HEK293 (cell line): ENCODE data around the gene DDX51.

Experiments used
- CTCF ChIA-PET: fragments of 350-600 bp; formaldehyde crosslinking; extraction: SDS; loops from one replicate; lab custom pipeline; 2021; ENCODE audit warnings: antibody characterized with exemption; lab: Yijun Ruan, JAX
- POLR2A ChIA-PET: fragments of 300-600 bp; formaldehyde crosslinking; extraction: SDS; loops from one replicate; lab custom pipeline; 2020; ENCODE audit warnings: antibody characterized with exemption, inconsistent platforms; lab: Yijun Ruan, JAX
- H3K27ac ChIP-seq: fragments of 200-500 bp; sonication (Bioruptor generic); 2 replicates; pipeline ENCODE4 v1.5.1; 2014; ENCODE audit warnings: low read depth, low read length, control low read depth, inconsistent platforms; ENCODE audit errors: extremely low read depth
- H3K36me3 ChIP-seq, 2 experiments: fragments of 200-500 bp in 1 of 2; sonication (Bioruptor generic) in 1 of 2; 1 replicate in 1 of 2; 2 replicates in 1 of 2; pipeline ENCODE4 v1.5.1; 2014 to 2017; ENCODE audit warnings: inconsistent platforms in 2 of 2, low read length in 2 of 2; ENCODE audit not compliant: control insufficient read depth in 2 of 2, insufficient read depth in 1 of 2
- H3K4me1 ChIP-seq: fragments of 200-500 bp; sonication (Bioruptor generic); 2 replicates; pipeline ENCODE4 v1.5.1; 2014; ENCODE audit warnings: mild to moderate bottlenecking, low read length, inconsistent platforms; ENCODE audit not compliant: control insufficient read depth, insufficient read depth
- H3K4me3 ChIP-seq: 2 replicates; pipeline ENCODE4 v1.5.1; 2011; ENCODE audit warnings: low read depth, mild to moderate bottlenecking, control low read depth, low read length, moderate library complexity
- H3K9me3 ChIP-seq: fragments of 200-500 bp; sonication (Bioruptor generic); 2 replicates; pipeline ENCODE4 v1.5.1; 2014; ENCODE audit warnings: low read depth, low read length, inconsistent platforms; ENCODE audit not compliant: control insufficient read depth, insufficient read depth
- KLF1 ChIP-seq: fragments of 450-650 bp; formaldehyde crosslinking; IDR thresholded peaks from 2 replicates; pipeline ENCODE4 v1.5.1; 2016; ENCODE audit warnings: missing biosample characterization, missing genetic modification characterization
- KLF16 ChIP-seq: fragments of 450-650 bp; formaldehyde crosslinking; IDR thresholded peaks from 2 replicates; pipeline ENCODE4 v1.5.1; 2017; ENCODE audit warnings: missing biosample characterization, missing genetic modification characterization
- SCRT2 ChIP-seq: fragments of 450-650 bp; formaldehyde crosslinking; IDR thresholded peaks from 2 replicates; pipeline ENCODE4 v1.5.1; 2016; ENCODE audit warnings: missing biosample characterization, missing genetic modification characterization
- ZBTB10 ChIP-seq: fragments of 450-650 bp; formaldehyde crosslinking; IDR thresholded peaks from 2 replicates; pipeline ENCODE4 v1.5.1; 2016; ENCODE audit warnings: missing biosample characterization, missing genetic modification characterization
- ZIC2 ChIP-seq: fragments of 450-650 bp; formaldehyde crosslinking; IDR thresholded peaks from 2 replicates; pipeline ENCODE4 v1.5.1; 2016; ENCODE audit warnings: missing biosample characterization, missing genetic modification characterization
- ZNF146 ChIP-seq: fragments of 450-650 bp; formaldehyde crosslinking; IDR thresholded peaks from 2 replicates; pipeline ENCODE4 v1.5.1; 2016; ENCODE audit warnings: missing biosample characterization, missing genetic modification characterization
- ZNF16 ChIP-seq: fragments of 450-650 bp; formaldehyde crosslinking; IDR thresholded peaks from 2 replicates; pipeline ENCODE4 v1.5.1; 2016; ENCODE audit warnings: low read depth, missing biosample characterization, missing genetic modification characterization
- ZNF24 ChIP-seq: fragments of 450-650 bp; formaldehyde crosslinking; IDR thresholded peaks from 2 replicates; pipeline ENCODE4 v1.5.1; 2016; ENCODE audit warnings: missing biosample characterization, missing genetic modification characterization
- ZNF521 ChIP-seq: fragments of 450-650 bp; formaldehyde crosslinking; IDR thresholded peaks from 2 replicates; pipeline ENCODE4 v1.5.1; 2017; ENCODE audit warnings: missing biosample characterization, mild to moderate bottlenecking, missing genetic modification characterization
- ZNF660 ChIP-seq: fragments of 450-650 bp; IDR thresholded peaks from 2 replicates; pipeline ENCODE4 v1.5.1; 2018; ENCODE audit warnings: missing biosample characterization, mild to moderate bottlenecking, missing genetic modification characterization
- ZNF785 ChIP-seq: fragments of 450-650 bp; formaldehyde crosslinking; IDR thresholded peaks from 2 replicates; pipeline ENCODE4 v1.5.1; 2016; ENCODE audit warnings: missing biosample characterization, missing genetic modification characterization
- TF ChIP-seq, protein P1 (sequence below): fragments of 450-650 bp; formaldehyde crosslinking; IDR thresholded peaks from 2 replicates; pipeline ENCODE4 v1.5.1; 2017; ENCODE audit warnings: missing biosample characterization, missing genetic modification characterization

The DDX51 gene

DNA sequence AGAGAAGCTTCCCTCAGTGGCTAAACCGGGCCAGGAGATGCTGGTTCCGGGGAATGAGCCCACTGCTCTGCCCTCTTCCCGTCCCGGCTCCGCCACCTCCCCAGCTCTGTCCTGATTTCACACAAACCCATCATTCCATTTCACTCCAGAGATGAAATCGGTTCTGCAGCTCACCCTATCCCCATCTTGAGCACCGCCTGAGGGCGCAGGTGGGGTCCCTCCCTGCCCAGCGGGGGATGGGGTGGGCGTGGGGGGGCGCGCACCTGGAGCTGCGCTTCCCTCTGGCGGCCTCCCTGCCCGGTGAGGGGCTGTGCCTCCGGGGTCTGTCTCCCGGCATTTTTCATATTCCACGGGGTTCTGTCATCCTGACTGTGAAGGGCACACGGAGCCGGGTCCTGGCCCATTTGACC is 44.8 kb upstream of the DDX51 start:
- Histone ChIP-seq H3K36me3 (no peaks in the 10 kb centered on the region), H3K4me3 (no peak overlapping the region; the same call in 1 of the 2 replicates), H3K9me3 (no peaks in the 10 kb centered on the region), H3K27ac (peak overlapping the region; percentile 39; the same call in 1 of the 2 replicates), H3K4me1 (peaks cover 10% of the 10 kb centered on the region)
- ChIA-PET CTCF (interaction anchor here (0.6 to 0.7 kb wide), 2 partner anchors 35 to 324 kb away, joined by 3 read pairs; no protein-coding TSS in a partner anchor), POLR2A (interaction anchor here (0.6 kb wide), 1 partner anchor 35 kb away, joined by 4 read pairs; no protein-coding TSS in a partner anchor)
- no peak for TF ChIP-seq ZNF146
- TF ChIP-seq ZBTB10 (tag by site-specific recombination) = no peak
- TF ChIP-seq KLF16 (tag by site-specific recombination) = no peak
- no peak for TF ChIP-seq ZNF660
- TF ChIP-seq ZNF16 (tag by site-specific recombination) = no peak
- no peak for TF ChIP-seq SCRT2

DNA sequence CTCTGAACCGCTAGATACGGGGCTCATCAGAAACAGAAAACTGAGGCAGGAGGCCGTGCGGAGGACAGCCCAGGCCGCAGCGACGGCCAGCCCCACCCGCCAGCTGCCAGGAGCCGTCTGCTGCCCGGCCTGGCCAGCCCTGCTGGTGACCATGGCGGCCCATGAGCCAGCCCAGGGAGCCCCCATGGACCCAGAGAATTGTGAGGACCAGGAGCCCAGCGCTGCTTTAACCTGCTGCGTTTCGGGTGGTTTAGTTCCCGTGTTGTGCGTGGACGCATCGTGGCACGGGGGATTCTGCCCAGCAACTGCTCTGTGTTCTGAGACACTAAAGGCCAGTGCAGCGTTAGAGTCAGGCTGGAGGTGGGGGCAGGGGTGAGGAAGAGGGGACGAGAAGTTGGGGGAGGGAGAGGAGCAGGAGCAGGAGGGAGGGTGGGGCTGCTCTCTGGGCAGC is 44.4 kb upstream of the DDX51 start:
- peaks cover 10% of the 10 kb centered on the region for H3K4me1 ChIP-seq
- POLR2A ChIA-PET = no interaction called here
- TF ChIP-seq ZNF24 (tag by site-specific recombination) = no peak
- TF ChIP-seq, protein P1, sequence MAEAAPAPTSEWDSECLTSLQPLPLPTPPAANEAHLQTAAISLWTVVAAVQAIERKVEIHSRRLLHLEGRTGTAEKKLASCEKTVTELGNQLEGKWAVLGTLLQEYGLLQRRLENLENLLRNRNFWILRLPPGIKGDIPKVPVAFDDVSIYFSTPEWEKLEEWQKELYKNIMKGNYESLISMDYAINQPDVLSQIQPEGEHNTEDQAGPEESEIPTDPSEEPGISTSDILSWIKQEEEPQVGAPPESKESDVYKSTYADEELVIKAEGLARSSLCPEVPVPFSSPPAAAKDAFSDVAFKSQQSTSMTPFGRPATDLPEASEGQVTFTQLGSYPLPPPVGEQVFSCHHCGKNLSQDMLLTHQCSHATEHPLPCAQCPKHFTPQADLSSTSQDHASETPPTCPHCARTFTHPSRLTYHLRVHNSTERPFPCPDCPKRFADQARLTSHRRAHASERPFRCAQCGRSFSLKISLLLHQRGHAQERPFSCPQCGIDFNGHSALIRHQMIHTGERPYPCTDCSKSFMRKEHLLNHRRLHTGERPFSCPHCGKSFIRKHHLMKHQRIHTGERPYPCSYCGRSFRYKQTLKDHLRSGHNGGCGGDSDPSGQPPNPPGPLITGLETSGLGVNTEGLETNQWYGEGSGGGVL (tag by site-specific recombination) = 0 out of 2 replicates have a peak, but pooled peaks have one; percentile 24
- CTCF ChIA-PET = interaction anchor here (0.7 kb wide), 1 partner anchor 35 kb away, joined by 3 read pairs; no protein-coding TSS in a partner anchor
- no peaks in the 10 kb centered on the region for H3K9me3 ChIP-seq
- H3K36me3 ChIP-seq = no peaks in the 10 kb centered on the region
- H3K27ac ChIP-seq = no peak overlapping the region
- H3K4me3 ChIP-seq = no peak overlapping the region

GRCh38 chr12:132187646-132188450 is 43.7 kb upstream of the DDX51 start:
- Histone ChIP-seq H3K27ac (no peak overlapping the region), H3K36me3 (no peaks in the 10 kb centered on the region), H3K4me3 (no peak overlapping the region), H3K9me3 (no peaks in the 10 kb centered on the region), H3K4me1 (peaks cover 10% of the 10 kb centered on the region)
- CTCF ChIA-PET = interaction anchor here (0.6 kb wide), 1 partner anchor 167 kb away, joined by 3 read pairs; no protein-coding TSS in a partner anchor
- no peak for TF ChIP-seq ZIC2 (tag by site-specific recombination)
- no peak for TF ChIP-seq ZNF785 (tag by site-specific recombination)
- POLR2A ChIA-PET = no interaction called here

DNA sequence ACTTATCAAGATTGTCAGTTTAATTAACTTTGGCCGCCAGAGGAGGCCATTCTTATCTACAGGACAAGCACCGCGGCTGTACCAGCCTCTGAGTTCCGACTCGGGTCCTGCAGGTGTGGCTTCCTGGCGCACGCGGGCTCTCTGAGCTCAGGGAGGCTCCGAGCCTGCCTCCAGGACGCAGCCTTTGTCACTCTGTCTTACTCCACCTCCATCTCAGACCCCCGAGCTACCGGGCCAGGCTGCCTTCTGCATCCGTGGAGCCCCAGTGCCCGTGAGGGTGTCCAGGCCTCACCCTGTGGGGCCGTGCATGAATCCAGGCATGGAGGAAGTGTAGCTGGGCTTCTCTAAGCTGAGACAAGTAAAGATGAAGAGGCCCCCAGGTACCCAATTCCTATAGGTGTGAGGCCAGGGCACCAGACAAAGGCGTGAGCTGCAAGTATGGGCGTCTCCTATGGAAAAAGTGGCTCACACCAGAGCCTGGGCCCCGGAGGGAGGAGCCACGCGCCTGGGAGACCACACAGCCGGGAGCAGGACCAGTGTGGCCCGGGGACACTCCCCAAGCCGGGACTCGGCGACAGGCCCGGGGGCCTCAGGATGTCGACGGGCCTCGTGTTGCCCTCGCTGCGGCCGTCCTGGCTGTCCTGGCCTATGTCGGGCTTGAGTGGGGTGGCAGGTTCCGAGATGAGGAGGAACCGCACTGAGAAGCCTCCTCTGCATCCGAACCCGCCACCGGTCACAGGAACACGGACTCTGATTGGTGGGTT is 42.9 kb upstream of the DDX51 start:
- CTCF ChIA-PET = interaction anchor here (0.6 kb wide), 1 partner anchor 168 kb away, joined by 3 read pairs; no protein-coding TSS in a partner anchor
- Histone ChIP-seq H3K27ac (no peak overlapping the region), H3K4me3 (no peak overlapping the region)
- TF ChIP-seq KLF1 (tag by site-specific recombination) (peak; percentile 55), ZNF521 (tag by site-specific recombination) (no peak)
- TF ChIP-seq, all 188 proteins: peak for 1
- H3K4me1 ChIP-seq = peaks cover 10% of the 10 kb centered on the region
- no peaks in the 10 kb centered on the region for H3K36me3 ChIP-seq
- POLR2A ChIA-PET = no interaction called here
- no peaks in the 10 kb centered on the region for H3K9me3 ChIP-seq
